ENCODE measurements around the gene FAM13A.

FAM13A gene

DNA sequence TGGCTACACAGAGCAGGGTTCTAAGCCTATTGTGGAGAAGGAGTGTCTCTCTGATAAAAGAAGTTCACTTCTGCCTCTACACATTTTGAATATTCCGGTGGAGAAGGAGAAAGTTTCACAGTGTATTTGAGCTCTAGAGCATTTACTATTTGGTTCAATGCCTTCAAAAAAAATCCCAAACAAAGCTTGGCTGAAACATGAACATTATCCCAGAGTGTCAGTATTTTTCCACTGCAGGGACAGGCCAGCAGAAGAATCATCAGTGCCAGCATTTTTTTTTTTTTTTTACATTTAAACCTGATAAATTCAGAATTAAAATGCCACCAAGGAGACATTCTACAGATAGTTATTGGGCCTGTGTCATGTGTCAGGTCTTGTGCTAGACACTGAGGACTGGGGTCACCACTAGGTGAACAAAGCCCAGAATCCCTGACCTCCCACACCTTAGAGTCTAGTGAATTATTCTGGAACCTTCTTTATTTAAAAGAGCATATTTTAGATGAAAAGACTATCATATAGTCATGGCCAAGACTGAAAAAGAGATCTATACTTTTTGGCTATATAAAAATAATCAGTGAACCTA, 311.3 kb downstream of the FAM13A start:
- DNase-seq (ENCODE audit: low read depth), result no peak

DNA sequence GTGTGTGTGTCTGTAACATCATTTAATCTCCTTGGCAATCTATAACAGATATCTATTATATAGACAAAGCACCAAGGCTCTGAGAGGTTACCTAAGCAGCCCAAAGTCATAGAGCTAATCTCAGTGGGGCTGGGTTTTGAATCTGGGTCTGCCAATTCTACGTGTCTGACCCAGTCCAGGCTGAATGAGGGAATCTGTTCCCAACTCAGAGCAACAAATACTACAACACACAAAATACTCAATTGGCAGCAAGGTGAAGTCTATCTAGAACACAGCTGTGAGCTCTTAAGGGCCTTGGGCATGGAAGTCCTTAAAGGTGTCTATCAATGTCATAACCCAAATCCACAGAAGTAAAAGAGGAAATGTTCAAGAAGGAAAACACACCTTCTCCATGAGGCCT, 311.8 kb downstream of the FAM13A start:
- DNase-seq (ENCODE audit: low read depth), result no peak

DNA sequence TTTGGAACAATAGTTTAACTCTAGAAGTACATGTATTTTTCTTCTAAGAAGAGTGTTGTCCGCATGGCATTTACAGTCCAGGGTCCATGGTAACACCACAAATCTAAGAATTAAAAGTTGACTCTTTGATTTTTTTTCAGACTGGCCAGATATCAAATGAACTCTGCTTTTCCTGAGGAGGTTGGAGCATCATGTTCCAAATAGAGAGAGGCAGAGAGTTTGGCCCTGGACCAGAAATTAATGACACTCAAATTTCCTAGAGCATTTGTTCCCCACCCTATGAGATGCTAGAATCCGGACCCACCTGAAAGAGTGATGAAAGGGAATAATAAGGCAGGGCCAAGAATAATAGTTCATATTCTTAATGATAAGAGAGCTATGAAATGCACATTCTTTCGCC, 312.4 kb downstream of the FAM13A start:
- DNase-seq (ENCODE audit: low read depth), result no peak

DNA sequence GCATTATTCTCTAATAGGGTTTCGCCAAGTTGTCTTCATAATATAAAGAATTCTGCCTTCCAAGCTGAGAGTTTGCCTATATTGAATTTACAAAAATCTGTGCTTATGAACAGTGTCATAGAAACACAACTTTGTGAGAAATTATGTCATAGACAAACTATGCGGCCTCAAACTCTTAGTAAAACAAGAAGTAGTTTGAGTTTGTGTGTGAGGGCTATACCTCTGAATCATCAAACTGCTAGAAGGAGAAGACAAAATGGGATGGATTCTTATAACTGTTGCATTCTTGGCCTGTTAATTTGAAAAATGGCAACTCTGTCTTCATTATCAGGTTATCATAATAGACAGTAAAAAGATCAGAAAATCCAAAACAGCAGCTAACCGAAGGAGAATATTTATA, 313.3 kb downstream of the FAM13A start:
- no peak for DNase-seq (ENCODE audit: low read depth)

DNA sequence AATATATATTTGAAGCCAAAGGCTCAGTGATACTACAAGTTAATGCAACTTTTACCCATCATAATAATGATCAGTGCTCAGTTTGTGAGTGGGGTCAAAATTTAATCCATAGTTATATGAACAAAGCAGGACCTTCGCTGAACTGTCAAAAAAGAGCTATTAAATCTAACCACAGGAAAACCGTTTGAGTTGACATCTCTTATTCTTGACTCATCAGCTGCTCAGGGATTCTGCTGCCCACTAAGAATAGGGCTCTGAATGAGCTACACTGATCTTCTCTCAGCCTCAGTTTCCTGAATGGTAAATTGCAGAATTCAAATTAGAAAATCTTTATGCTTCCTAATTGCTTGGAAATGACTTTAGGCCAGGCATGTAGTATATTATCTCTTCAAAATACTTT, 314.4 kb downstream of the FAM13A start:
- no peak for DNase-seq (ENCODE audit: low read depth)

DNA sequence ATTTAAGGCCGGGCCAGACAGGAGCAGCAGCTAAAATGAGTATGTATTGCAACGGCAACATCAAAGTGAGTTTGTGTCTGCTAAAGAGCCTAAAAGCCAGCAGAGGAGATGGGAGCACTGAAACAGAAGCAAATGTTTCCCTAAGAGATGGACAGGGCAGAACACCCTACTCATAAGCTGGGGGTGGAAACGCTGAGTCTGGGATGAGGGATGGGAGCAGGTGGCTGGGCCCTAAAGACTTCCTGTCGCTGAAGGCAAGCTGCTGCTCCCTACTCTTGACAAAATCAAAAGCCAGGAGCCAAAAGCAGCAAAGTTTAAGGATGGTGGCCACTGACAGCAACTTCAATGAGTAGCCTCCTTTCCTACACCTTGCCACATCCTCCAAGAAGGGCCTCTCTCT, 318.8 kb downstream of the FAM13A start:
- DNase-seq (ENCODE audit: low read depth), result no peak

DNA sequence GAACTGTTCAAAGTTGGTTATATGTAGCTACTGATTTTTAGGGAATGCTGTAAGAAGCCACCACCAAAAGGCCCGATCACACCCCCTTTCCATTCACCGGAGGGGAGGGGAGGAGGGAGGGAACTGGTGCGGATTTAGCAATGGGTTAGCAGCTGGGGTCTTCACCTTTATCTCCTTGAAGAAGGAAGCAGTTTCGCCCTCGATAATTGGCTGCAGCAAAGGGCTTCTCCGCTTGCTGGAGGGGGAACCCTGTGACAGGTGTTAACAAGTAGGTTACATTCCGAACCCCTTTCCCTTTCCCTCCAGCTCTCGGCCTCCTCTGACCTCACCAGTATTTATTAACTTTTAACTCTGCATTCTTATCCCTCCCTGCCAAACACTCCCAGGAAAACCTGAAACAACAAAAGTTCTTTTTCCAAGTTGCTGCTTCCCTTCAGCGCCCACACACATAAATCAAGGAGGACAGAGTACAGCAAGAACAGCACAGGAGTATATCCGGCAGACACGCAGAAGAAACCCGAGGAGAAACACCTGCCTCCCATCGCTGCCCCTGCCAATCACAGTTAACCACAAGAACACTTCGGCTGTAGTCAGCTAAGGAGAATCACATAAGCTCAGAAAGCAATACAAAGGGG, 319.6 kb downstream of the FAM13A start:
- DNase-seq (ENCODE audit: low read depth), result no peak

DNA sequence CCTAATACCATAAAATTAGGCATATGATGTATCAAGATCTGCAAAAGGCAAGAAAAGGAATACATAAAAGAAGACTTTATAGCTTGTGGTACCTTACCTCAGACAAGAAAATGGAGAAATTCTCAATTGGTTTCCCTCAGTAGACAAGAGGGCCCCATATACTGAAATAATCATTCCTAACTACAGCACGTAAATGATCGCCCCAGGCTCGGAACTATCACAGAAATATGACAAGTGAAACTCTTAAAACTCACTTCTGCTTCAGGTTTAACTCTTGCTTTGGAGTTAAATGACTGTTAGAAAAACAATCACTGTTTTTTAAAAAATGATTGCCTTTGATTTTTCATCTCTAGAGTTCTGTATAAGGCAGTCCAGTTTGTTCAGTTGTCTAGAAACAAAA, 320.7 kb downstream of the FAM13A start:
- no peak for DNase-seq (ENCODE audit: low read depth)

DNA sequence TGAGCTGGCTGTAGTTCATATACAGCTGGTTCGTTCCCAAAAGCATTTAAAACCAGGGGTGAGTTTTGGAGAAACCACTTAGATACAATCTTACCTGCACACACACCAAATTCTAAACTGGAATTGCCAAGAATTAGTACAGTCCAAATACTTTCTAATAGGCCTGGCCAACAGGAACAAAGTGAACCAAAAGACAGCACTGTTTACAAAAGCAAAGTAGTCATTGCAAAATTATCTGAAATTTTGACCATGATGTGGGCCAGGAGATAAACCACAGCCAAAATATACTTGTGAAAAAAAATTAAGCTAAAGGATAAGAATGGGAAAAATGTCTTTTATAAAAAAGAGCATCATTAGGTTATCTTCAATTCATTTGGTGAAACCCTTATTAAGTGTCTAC, 321.4 kb downstream of the FAM13A start:
- DNase-seq (ENCODE audit: low read depth), result no peak

DNA sequence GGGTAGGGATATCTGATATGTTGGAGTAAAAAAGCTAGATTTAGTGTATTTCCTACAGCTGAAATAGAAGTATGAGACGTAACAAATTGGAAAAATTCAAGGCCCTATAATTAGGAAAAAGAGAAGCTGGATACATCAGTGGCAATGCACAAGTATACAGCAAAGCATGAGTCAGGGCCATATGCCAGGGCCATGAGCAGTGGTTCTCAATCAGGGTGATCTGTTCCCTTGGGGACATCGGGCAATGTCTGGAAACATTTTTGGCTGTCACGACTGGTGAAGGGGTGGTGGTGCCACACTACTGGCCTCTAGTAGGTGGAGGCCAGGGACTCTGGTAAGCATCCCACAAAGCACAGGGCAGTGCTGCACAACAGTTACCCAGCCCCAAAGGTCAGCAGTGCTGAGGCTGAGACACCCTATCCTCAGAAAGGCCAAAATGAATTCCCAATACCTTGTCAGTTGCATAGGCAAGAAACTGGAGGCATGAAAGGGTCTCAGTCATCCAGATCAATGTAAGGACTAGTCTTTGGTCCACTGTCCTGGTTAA, 322.5 kb downstream of the FAM13A start:
- no peak for DNase-seq (ENCODE audit: low read depth)

DNA sequence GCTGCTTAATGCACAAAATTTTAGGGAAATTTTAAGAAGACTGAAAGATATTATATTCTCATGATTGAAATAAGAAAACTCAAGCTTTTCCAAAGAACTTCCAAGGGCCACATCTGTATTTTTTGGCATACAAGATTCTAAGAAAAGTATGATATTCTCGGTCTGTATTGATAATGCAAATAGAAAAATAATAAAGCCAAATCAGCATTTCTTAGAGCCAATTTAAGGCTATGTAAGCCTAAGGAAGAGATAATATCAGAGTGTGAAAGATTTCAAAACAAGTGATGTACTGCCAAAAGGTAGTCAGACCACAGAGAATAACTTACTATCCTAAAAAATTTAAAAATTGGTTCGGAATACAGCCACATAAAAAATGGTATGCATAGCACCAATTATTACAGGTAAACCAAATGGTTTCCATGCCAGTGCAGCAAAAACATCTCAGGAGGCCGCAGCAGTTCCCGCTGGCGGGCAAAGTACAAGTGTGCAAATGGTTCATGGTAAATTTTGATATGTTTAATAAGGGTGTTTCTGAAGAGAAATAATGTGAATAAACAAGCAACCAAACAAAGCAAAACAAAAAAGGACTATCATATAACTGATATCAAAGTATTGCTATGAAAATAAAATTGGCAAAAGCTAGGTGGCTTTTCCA, 324.1 kb downstream of the FAM13A start:
- no peak for DNase-seq (ENCODE audit: low read depth)

DNA sequence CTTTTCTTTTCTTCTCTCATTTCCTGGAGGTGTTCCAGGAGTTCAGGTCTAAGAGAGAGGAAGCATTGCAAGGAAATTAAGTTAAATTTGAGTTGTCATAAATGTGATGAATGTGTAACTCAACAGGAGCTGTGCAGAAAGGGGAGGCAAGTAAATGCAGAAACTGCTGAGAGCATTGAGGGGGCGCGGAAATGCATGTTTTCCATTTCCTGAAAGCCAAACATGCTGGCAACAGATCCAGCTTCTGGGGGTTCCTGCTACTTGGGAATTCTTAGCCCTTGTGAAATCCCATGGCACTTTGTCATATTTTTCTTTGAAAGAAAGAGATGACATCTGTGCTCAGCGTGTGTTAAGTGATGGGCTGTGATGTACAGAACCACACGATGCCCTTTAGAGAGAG, 325.6 kb downstream of the FAM13A start:
- no peak for DNase-seq (ENCODE audit: low read depth)

DNA sequence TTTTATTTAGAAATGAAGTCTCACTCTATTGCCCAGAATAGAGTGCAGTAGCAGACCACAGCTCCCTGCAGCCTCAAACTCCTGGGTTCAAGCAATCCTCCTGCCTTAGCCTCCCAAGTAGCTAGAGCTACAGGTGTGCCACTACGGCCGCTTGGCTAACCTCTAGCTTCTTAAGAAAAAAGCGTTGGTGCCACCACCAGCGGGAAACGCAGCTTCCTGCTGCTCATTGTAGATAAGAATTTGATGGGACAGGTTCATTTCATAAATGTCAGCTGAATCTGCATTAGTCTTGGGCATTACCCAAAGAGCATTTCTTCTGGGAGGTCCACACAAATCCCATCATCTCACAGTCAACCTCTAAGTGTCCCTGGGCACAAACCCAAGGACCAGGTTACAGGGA, 326.2 kb downstream of the FAM13A start:
- DNase-seq (ENCODE audit: low read depth), result no peak

DNA sequence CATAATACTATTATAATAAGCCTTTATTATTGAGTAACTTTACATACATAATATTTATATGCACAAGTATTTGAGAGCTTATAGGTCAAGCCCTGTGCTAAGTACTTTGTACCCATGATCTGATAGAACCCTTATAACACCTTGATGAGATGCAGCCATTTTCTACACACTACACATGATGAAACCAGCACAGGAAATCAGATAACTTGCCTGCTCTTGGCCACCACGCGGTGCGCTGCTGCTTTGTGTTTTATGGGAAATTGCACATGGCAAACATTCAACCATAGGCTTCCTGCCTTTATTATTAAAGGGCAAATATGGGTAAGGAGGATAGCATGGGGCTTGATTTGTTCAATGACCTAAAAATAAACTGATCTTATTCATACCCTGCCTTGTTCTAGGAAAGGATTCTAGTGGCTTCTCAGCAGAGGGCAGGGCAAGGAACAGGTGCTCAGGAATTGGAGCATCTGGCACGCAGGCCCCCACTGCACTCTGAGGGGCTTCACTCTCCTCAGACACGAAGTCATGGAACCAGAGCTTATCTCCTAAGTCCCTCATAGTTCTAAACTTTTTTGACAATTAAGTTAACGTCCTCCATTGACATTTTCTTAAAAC, 327.7 kb downstream of the FAM13A start:
- DNase-seq (ENCODE audit: low read depth), result no peak

DNA sequence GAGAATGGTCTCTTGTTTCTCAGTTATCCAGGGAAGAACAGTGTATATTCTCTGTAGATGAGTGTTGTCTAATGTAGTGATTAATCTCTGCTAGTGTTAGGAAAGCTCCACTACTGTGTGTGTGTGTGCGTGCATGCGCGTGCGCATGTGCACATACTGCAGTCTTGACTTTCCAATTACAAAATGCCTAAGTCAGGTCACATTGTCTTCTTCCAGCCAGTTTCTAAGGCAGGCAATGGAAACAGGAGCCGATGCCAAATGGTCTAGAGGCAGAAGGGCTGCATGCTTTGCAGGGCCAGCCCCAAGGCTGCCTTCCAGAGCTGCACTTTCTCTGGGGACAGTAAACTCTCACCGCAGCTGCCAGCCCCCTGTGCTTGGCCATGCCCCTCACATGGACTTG, 328.8 kb downstream of the FAM13A start:
- DNase-seq (ENCODE audit: low read depth), result no peak

DNA sequence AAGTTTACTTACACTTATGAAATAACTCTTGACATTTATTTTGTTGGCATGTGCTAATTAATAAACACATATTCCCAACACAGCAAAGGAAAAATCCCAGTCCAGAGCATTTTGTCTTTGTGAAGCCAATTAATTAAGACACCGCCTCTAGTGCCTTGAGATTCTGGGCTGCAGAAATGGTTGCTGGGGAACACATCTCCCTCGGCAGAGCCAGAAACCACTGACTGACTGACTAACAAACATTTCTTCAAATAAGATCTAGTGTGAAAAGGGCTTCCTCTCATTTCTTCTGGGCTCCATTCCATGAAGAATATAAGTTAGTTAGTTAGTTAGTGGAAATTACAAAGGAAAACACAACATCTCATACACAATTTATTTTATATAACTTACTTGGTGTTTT, 331.0 kb downstream of the FAM13A start:
- no peak for DNase-seq (ENCODE audit: low read depth)

DNA sequence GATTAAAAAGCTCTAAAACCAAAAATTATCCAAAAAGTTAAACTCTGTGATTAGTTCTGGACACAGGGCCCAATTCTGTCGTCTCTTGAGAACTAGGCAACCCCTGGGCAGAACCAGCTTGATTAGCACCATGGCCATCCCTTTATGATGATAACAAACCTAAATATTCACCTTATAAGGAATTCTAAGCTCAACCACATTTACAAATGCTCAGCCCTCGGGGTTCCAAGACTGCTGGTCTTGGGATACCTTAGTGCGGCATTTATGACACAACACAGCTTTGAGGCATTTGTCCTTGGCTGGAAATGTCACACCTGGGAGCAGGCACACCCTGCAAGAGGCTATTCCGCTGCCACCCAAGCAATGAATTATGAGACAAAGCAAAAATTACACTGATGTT, 331.8 kb downstream of the FAM13A start:
- no peak for DNase-seq (ENCODE audit: low read depth)

DNA sequence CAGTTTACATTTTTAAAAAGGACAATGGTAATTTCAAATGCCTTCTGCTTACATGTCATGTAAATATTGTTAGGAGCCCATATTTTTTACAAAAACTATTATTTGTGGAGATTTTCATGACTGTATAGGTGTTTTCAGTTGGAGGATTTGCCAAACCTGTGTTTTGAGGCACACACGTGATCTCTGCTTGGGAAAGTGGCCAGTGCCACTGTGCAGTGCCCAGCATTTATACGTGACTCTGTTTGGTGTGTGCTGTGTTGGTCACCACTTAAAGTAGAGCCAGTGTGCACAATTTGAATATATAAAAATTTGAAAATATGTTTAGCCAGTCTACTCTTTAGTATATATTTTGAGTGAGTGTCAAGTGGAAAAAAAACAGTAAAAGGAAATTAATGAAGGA, 332.6 kb downstream of the FAM13A start:
- DNase-seq (ENCODE audit: low read depth), result no peak

DNA sequence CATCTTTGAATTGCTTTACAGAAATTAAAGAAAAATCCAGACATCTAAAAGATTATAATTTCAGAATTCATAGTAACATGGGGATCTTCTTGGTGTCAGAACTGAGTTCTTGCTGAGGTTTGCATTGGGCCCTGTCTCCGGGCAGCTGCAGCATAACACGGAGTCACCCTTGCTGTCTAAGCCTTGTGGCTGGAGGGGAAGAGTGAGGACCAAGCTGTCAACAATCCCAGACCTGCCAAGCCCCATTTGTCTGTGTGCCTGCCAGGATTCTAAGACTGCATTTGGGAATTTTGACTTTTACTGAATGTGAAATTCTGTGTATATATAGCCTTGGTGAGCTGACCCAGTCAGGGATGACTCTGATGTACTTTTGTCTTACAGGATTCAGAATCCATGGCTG, 334.2 kb downstream of the FAM13A start:
- DNase-seq (ENCODE audit: low read depth), result no peak

DNA sequence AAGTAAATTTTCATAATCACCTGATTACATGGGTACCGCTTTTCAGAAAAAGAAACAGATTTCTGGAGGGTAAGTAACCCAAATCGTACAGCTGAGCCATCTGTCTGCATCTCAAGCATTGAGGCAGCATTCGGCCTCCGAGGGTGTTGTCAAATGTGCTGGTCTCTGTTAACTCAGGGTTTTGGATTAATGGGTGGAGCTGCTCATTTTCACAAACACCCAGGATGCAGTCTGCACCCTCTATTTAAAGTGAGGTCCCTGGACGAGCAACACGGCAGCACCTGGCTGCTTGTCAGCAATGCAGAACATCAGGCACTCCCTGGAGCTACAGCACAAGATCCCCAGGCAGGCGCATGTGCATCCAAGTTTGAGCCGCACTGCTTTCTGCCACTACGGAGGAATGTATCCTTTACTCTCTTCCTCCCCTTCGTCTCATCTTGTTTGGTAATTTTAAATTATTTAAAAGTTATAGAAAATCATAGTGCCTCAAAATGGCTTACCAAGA, 334.7 kb downstream of the FAM13A start:
- no peak for DNase-seq (ENCODE audit: low read depth)

DNA sequence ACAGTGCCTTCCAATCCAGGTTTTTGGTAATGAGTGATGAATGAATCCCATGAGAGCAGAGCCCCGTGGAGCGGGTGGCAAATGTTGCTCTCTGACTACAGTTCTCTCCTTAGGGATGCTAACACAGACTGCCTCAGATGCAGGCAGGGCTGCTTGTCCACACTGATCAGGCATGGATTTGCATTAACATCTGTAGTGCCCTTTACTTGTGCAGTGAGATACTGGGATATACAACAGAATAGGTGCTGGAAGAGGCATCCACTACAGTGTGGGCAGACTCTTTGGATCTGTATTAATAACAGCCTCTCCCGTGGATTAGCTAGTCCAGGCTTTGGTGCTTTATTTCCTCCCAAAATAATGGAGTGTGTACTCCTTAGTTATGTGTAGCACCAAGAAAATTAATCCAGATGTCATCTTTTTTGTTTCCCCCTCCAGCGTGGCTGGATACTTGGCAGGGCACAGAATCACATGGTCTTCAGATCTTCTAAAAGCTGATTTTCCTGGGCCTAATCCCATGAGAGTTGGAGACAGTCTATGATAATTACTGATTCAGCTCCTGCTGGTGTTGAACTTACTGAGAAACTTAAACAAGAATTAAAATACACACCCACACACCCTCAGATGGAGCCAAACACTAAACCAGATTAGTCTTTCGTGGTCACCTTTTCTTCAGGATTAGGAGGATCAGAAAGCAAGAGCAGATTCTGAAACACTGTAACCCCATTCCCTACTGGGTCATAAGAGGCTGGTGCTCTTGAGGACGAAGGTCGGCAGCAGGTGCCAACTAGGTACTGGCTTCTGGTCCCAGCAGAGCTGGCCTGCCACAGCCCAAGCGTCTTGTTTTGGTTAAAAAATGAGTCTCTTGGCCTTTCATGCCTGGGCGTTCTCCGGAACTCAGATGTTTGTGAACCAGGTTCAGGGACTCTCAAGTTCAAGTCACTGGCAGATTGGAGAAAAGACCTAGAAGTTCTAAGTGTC, 336.2 kb downstream of the FAM13A start:
- DNase-seq (ENCODE audit: low read depth), result no peak

DNA sequence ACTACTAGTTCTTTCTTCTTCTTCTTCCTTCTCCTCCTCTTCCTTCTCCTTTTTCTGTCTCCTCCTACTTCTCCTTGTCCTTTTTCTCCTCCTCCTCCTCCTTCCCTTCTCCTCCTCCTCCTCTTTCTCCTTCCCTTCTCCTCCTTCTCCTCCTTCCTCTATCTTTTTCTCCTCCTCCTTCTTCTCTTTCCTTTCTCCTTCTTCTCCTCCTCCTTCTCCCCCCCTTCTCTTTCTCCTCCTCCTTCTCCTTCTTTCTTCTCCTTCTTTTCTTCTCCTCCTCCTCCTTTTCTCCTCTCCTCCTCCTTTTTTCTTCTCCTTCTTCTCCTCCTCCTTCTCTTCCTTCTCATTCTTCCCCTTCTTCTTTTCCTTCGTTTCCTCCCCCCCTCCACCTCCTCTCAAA, 337.6 kb downstream of the FAM13A start:
- no peak for DNase-seq (ENCODE audit: low read depth)
